ENCODE results near the gene AHSP. TPM values are rescaled to one million over a fixed set of nuclear protein-coding genes. Genes with fewer than 3 reads are reported as not detected.
"Not testable (repeated sequence)": the region's sequence is repeated elsewhere in the genome, so short reads cannot be mapped to it uniquely, and the experiment has no call there.

The AHSP gene
- total RNA-seq, 2 experiments from 2014 or later: not detected

GRCh38 chr16:31569360-31569717, 41.6 kb downstream of the AHSP start:
- Mint-ChIP-seq H3K4me1 (peaks cover 5% of the 10 kb centered on the region), H3K36me3 (ENCODE audit: low read depth) (no peaks in the 10 kb centered on the region), H3K9me3 (ENCODE audit: low read depth) (peaks cover 11% of the 10 kb centered on the region), H3K27me3 (peaks cover 40% of the 10 kb centered on the region), H3K27ac (no peak overlapping the region), H3K4me3 (peak overlapping the region; percentile 67)
- no peak for ATAC-seq
- peak; percentile 17 for DNase-seq
- ChIA-PET POLR2A (no interaction called here), CTCF (no interaction called here)
- intact Hi-C loops (cut with DNase I, micrococcal nuclease): no loop called here

DNA sequence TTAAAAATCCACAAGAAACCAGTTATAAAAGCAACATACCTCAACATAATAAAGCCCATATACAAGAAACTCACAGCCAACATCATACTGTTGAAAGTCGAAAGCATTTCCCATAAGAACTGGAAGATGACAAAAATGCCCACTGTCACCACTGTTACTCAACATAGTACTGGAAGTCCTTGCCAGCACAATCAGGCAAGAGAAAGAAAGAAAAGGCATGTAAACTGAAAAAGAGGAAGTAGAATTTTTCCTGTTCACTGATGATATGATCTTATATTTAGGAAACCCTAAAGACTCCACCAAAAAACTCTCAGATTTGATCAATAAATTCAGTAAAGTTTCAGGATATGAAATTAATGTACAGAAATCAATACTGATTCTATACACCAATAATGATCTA, 45.1 kb downstream of the AHSP start:
- peaks cover 36% of the 10 kb centered on the region for H3K27me3 Mint-ChIP-seq
- H3K9me3 Mint-ChIP-seq (ENCODE audit: low read depth): peaks cover 20% of the 10 kb centered on the region
- no peak overlapping the region for H3K27ac Mint-ChIP-seq
- POLR2A ChIA-PET: no interaction called here
- ATAC-seq (no peak), DNase-seq (no peak)
- H3K36me3 Mint-ChIP-seq (ENCODE audit: low read depth): peaks cover 2% of the 10 kb centered on the region
- H3K4me1 Mint-ChIP-seq: peaks cover 5% of the 10 kb centered on the region
- H3K4me3 Mint-ChIP-seq: no peak overlapping the region
- CTCF ChIA-PET: no interaction called here
- intact Hi-C loops (cut with DNase I, micrococcal nuclease): no loop called here

GRCh38 chr16:31574159-31574558, 46.5 kb downstream of the AHSP start:
- POLR2A ChIA-PET; H3K27ac Mint-ChIP-seq; intact Hi-C loops (cut with DNase I, micrococcal nuclease); H3K4me1 Mint-ChIP-seq; CTCF ChIA-PET; DNase-seq; H3K36me3 Mint-ChIP-seq (ENCODE audit: low read depth); ATAC-seq; H3K4me3 Mint-ChIP-seq: not testable (repeated sequence)
- peaks cover 25% of the 10 kb centered on the region for H3K27me3 Mint-ChIP-seq
- peaks cover 28% of the 10 kb centered on the region for H3K9me3 Mint-ChIP-seq (ENCODE audit: low read depth)

DNA sequence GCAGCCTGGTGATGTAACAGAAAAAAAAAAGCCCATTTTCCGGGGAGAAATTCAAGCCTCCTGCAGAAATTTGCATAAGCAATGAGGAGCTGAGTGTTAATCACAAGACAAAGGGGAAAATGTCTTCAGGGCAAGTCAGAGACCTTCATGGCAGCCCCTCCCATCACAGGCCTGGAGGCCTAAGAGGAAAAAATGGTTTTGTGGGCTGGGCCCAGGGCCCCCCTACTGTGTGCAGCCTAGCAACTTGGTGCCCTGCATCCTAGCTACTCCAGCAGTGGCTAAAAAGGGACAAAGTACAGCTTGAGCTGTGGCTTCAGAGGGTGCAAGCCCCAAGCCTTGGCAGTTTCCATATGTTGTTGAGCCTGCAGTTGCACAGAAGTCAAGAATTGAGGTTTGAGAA, 49.7 kb downstream of the AHSP start:
- ATAC-seq: no peak

More for the DNA sequence above, 49.7 kb downstream of the AHSP start:
- Mint-ChIP-seq H3K27me3 (peaks cover 7% of the 10 kb centered on the region), H3K27ac (no peak overlapping the region), H3K4me3 (no peak overlapping the region), H3K4me1 (no peaks in the 10 kb centered on the region), H3K36me3 (ENCODE audit: low read depth) (peaks cover 10% of the 10 kb centered on the region), H3K9me3 (ENCODE audit: low read depth) (peaks cover 33% of the 10 kb centered on the region)
- intact Hi-C loops (cut with DNase I, micrococcal nuclease): no loop called here
- DNase-seq: no peak
- POLR2A ChIA-PET: no interaction called here
- CTCF ChIA-PET: no interaction called here

Other genes with a start within 250 kb of the AHSP start
- 1 to 10 TPM; 5.3 to 6.6 TPM for gene ITGAX, start 172.7 kb upstream of the AHSP start, total RNA-seq
- gene ITGAD, start 134.6 kb upstream of the AHSP start, total RNA-seq: not detected
- gene COX6A2, start 99.5 kb upstream of the AHSP start, total RNA-seq: not detected
- under 1 TPM; 0.16 to 0.18 TPM for gene ZNF843, start 85.1 kb upstream of the AHSP start, total RNA-seq
- 1 to 10 TPM; 7.0 to 7.9 TPM for gene ARMC5, start 68.4 kb upstream of the AHSP start, total RNA-seq
- gene TGFB1I1, start 55.7 kb upstream of the AHSP start, total RNA-seq: 1 to 10 TPM in 1 of 2 experiments, under 1 TPM in 1; 0.80 to 1.1 TPM
- under 1 TPM; 0.11 TPM for gene SLC5A2, start 44.8 kb upstream of the AHSP start, total RNA-seq
- gene RUSF1, start 19.5 kb upstream of the AHSP start, total RNA-seq: 10 to 100 TPM; 36.3 to 37.7 TPM